CD4-positive, alpha-beta T cell treated with Interleukin-15 for 1 hour (primary cell): Measurements from ENCODE around the gene XDH.

Source experiments
- DNase-seq: peaks from one replicate; pipeline ENCODE4 v3.0.0-alpha.2; 2020

XDH gene

DNA sequence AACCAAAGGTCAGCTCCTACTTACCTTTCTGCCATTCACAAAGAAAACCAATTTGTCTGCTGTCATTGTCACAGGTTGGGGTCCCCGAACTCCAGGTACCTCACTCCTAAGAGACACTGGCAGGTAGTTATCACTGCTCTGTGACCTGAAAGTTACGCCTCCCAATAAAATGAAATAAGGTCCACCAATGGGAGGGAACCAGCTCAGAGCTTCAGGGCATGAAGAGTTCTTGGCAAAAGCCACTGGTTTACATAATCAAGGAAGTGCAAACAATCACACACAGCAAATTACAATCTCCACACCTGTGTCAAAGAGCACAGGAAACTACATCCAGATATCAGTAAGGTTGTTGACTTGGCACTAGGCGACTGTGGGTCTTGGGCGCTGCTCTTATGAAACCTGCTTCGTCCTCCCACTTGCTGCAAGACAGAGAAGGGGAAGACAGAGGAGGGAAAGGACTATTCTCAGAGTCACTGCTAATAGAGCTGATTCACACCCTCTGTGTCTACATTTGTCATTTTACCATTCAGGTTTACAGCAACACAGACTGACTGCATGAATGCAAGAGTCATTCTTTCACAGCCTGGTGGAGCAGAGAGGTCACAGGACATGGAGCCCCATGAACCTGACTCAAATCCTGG, at the start of gene XDH:
XDH (minus strand) TSS at position 142 of the 641 bp plus-strand sequence; CDS start at position 66, 76 bp downstream.
- DNase-seq: no peak

DNA sequence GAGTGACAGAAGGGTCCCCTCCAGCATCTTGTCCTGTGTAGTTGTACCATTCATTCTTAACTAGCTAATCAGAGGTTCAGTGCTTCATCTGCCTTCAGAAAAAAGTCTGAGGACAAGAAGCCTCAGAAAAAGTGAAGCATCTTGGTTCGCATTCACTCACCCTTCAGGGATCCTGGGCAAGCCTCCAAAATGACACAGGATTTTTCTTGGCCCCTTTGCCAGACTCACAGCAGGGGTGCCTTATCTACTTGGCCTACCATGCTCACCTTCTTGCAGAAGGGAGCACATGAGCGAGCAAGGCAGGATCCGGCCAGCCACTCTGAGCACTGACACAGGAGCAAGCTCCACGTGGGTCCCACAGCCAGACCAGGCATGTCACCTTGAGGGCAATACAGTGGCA, 43.1 kb upstream of the XDH start:
- no peak for DNase-seq

GRCh38 chr2:31446848-31447247, 32.3 kb upstream of the XDH start:
- no peak for DNase-seq

- no peak for DNase-seq
Observed at GRCh38 chr2:31442376-31442775, 27.8 kb upstream of the XDH start.

- no peak for DNase-seq
Observed at GRCh38 chr2:31440764-31441163, 26.2 kb upstream of the XDH start.

DNA sequence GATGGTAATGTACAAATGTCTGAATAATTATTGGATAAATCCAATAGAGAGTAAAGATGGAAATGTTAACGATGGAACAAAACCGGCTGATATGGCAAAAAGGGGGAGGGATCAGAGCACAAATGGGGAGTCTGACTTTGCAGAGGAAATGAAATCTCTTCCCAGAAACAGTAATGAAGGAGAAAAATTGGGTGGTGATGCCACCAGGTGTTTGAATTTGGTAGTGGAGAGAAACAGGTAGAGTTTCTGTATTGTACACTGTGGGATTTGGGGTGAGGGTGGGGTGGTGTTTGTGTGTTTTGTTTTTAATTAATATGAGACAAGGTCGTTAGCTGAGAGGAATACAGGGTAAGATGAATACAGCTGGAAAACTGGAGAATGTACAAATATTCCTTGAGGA, 20.4 kb upstream of the XDH start:
- DNase-seq: no peak

GRCh38 chr2:31433541-31433940, 19.0 kb upstream of the XDH start:
- no peak for DNase-seq

DNA sequence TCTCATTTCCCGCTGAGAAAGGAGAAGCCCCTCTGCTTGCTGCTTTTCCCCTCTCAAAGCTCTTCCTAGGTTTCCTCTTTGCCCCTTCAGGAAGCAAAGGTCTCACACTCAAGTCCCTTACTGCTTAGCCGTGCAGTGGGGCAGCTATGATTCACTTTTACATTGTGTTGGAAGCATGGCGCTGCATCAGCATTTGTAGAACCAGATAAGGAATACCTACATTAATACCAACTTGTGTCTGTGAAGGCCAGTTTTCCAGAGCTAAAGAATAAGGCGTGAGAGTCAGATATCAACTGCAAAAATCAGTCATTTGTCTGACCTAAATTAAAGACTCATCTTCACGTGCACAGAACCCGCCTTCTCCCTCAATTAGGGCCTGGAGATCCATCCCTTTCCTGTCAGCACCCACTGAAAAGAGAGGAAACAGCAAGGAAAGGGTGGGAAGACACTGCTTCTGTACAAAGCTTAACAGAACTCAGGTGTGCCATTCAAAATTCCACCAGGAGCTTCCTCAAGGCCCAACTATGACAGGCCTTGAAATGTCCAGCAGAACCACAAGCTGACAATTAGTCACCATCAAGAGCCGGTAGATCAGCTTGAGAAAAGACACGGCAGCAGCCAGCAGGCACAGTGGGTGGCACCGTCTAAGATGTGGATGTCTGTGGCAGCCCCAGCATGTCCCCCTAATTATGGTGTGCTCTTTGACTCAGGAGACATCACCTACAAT, 16.1 kb upstream of the XDH start:
- no peak for DNase-seq

- no peak for DNase-seq
Observed at GRCh38 chr2:31429759-31430438, 15.4 kb upstream of the XDH start.

DNA sequence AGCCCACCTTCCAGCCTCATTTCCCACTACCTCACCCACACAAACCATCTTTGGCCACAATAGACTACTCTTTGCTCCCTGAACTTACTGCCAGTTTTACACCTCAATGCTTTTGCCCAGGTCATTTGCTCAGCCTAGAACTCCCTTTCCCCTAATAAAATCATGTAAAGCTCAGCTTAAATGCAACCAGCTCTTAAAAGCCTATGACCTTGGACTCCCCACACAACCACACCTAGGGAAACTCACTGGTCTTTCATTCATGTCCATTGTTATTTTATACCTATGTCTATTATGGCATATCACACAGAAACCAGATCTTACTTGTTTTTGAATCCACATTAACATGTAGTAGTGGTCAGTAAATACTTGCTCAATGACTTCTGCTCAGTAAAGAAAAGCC, 14.5 kb upstream of the XDH start:
- no peak for DNase-seq

DNA sequence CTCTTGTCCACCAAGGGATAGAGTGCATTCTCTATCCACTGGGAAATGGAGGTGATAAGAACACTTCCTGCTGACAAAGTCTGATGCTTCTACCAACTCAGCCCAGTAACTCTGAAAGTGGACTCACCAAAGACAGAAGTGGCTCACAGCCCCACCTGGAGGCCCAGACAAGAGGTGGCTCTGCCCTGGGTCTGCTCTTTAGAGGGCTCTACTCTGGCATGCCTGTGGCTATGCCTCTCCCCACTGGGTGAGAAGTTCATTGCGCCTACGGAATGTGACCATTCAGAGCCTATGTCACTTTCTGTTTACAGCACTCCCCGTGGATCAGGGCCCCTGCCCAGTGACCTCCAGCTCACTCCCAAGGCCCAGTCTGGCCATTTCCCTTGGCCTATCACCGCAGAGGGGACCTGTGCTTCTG, 13.5 kb upstream of the XDH start:
- no peak for DNase-seq

DNA sequence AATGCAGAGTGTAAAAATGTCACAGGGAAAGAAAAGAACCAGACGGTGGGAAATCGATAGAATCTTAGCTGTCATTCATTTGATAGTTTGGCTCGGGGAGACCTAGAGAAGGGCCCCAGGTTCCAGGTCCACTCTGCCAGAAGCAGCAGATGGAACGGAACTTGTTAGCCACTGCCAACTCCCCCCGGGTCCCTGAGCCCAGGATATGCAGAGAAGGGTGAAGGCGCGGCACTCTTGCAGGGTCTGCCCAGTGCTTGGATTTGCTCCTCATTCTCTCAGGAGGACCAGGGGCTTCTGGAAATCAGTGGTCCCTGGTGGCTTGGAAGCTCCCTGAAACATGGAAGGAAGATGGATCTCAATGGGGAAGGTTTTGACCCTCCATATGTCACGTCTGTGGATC, 11.6 kb upstream of the XDH start:
- no peak for DNase-seq

DNA sequence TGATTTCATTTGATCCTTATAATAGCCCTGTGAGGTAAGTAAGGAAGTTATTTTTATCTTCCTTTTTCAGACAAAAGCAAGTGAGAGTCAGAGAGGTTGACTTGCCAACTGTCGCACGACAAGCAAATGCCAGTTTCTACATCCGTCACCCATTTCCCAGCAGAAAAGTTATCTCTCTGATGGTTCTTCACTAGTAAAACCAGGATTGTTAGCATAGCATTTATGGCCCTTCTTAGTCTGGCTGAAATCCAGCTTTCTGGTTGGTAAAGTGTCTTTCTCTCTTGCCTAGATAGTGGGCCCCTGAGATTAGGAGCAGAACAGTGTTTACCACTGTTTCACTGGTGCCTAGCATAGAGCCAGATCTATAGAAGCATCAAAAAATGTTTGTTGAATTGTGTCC, 7.1 kb upstream of the XDH start:
- no peak for DNase-seq

GRCh38 chr2:31420936-31421335, 6.4 kb upstream of the XDH start:
- DNase-seq: no peak

- DNase-seq: no peak
Observed at GRCh38 chr2:31419386-31419785, 4.8 kb upstream of the XDH start.

GRCh38 chr2:31415421-31415820, 879 bp upstream of the XDH start:
- DNase-seq: no peak

GRCh38 chr2:31413862-31414550, 536 bp downstream of the XDH start:
- no peak for DNase-seq

DNA sequence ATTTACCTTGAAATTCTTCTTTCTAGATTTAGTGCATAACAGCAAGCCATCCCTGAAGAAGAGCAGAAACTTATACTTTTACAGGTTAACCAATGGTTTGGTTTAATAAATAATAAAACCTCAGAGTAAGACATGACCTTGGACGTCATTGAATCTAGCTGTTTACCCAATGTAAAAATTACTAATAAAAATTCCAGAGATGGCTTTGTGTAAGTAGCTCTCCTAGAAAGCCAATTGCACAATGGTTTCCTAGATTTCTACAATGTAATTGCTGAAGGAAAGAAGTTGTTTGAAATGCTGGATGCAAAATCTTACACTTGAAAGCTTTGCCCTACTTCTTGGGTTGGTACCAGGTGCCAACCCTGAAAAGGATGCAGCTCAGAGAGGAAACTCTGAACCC, 1.5 kb downstream of the XDH start:
- DNase-seq: no peak

- no peak for DNase-seq
Observed at GRCh38 chr2:31411771-31412170, 2.8 kb downstream of the XDH start.

DNA sequence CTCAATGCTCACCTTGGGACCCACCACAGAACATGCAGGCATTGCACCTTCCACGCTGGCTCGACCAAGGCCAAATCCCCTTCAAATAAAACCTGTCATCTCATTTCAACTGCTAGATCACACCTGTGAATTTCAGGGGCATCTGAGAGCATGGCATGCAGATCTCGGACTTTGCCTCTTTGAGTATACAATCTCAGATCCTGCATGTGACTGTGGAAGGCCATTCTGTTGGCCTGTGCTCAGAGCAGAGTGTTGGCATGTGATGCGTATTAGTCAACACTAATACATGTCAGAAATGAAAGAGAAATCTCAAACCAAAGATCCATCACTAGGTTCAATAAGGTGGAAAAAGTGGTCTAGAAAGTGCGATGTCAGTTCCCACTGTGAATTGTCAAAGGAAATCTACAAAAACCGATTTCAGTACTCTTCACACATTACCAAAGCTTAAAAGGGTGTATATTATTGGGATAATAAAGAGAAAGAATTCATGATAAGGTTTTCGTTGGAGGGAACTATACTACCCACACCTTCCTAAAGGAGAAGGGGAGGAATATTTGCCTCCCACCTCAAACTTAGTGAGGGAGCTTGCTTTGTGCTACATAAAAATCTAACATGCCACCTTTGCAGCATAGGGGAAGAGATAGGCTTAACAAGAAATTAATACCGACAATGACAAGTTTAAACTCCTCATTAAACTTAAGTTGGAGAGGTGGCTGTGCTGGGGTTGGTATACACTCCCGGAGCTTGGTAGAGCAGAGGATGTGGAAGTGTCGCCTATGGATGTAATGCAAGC, 7.8 kb downstream of the XDH start:
- DNase-seq: no peak

GRCh38 chr2:31404827-31405226, 9.7 kb downstream of the XDH start:
- no peak for DNase-seq

GRCh38 chr2:31404302-31404701, 10.2 kb downstream of the XDH start:
- DNase-seq: no peak

DNA sequence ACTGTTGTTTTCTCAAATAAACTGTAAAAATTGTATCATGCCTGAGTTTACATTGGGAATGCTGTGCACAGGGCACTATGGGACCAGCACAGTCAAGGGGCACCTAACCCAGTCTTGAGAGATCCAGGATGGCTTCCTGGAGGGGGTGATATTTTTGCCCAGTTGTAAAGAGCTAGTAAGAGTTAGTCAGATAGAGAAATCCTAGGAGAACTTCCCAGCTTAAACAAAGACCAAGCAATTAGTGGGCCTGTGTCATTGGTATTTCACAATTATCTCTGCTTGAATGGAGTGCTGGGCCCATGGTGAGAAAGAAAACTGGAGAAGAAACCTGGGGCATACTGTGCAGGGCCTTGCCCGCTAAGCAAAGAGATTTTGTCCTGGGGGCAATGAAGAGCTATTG, 12.2 kb downstream of the XDH start:
- no peak for DNase-seq
